Activated CD4-positive, alpha-beta T cell treated with anti-CD3 and anti-CD28 coated beads, Interleukin-2, amount 10 ng/mL, durations not matched to agents 7 days and 5 days (primary cell): ENCODE measurements around the gene TELO2. TPM values are rescaled to one million over a fixed set of nuclear protein-coding genes. Genes with fewer than 3 reads are reported as not detected.
A peak's percentile ranks its signal among the peaks of the same experiment; 100 is the strongest.

ENCODE experiments used
- CTCF ChIA-PET: fragments of 350-600 bp; sonication (Branson Sonifier 250); formaldehyde crosslinking; loops from one replicate; lab custom pipeline; 2021; ENCODE audit warnings: antibody characterized with exemption; lab: Charles Lee
- POLR2A ChIA-PET: fragments of 350-600 bp; sonication (Branson Sonifier 250); formaldehyde crosslinking; loops from one replicate; lab custom pipeline; 2021; ENCODE audit warnings: antibody characterized with exemption; lab: Charles Lee
- DNase-seq: peaks from one replicate; pipeline ENCODE4 v3.0.0-alpha.2; 2020
- H3K27ac Mint-ChIP-seq: one replicate; pipeline ENCODE4 v1.8.0; 2021; ENCODE audit warnings: mild to moderate bottlenecking, moderate library complexity, mixed read lengths
- H3K27me3 Mint-ChIP-seq: one replicate; pipeline ENCODE4 v1.8.0; 2021; ENCODE audit warnings: mixed read lengths
- H3K36me3 Mint-ChIP-seq: one replicate; pipeline ENCODE4 v1.8.0; 2021; ENCODE audit warnings: low read depth, mixed read lengths
- H3K4me1 Mint-ChIP-seq: one replicate; pipeline ENCODE4 v1.8.0; 2021; ENCODE audit warnings: mixed read lengths
- H3K4me3 Mint-ChIP-seq: one replicate; pipeline ENCODE4 v1.8.0; 2021; ENCODE audit warnings: mild to moderate bottlenecking, moderate library complexity, mixed read lengths
- H3K9me3 Mint-ChIP-seq: one replicate; pipeline ENCODE4 v1.8.0; 2021; ENCODE audit warnings: mixed read lengths
- total RNA-seq, 2 experiments: library from RNA; stranded (reverse); gene quantifications; one replicate each; pipeline ENCODE4 v1.2.3, GENCODE V29; 2021

Gene TELO2
- total RNA-seq, 2 experiments from 2014 or later = 49.1 to 65.5 TPM

GRCh38 chr16:1557576-1557975, 64.4 kb downstream of the TELO2 start:
- Mint-ChIP-seq H3K27me3 (no peaks in the 10 kb centered on the region), H3K27ac (peak overlapping the region; percentile 10), H3K9me3 (no peaks in the 10 kb centered on the region), H3K36me3 (peaks cover 45% of the 10 kb centered on the region), H3K4me1 (peaks cover 31% of the 10 kb centered on the region), H3K4me3 (no peak overlapping the region)
- CTCF ChIA-PET = interaction anchor here (0.8 kb wide), 1 partner anchor 15 kb away, joined by 3 read pairs; no protein-coding TSS in a partner anchor
- POLR2A ChIA-PET = no interaction called here
- DNase-seq = no peak

- Mint-ChIP-seq H3K36me3 (peaks cover 33% of the 10 kb centered on the region), H3K9me3 (no peaks in the 10 kb centered on the region), H3K4me3 (no peak overlapping the region), H3K27me3 (no peaks in the 10 kb centered on the region), H3K4me1 (peaks cover 28% of the 10 kb centered on the region), H3K27ac (peak overlapping the region; percentile 41)
- ChIA-PET CTCF (no interaction called here), POLR2A (no interaction called here)
- peak; percentile 60 for DNase-seq
Measured at GRCh38 chr16:1559446-1559975, 66.4 kb downstream of the TELO2 start.

Other genes starting within 250 kb of the TELO2 start
- gene TPSD1, start 237.3 kb upstream of the TELO2 start, total RNA-seq = not detected
- gene UBE2I, start 183.7 kb upstream of the TELO2 start, total RNA-seq = 100 to 1,000 TPM; 204 to 222 TPM
- 1 to 10 TPM in 1 of 2 experiments, under 1 TPM in 1; 0.83 to 1.6 TPM for gene BAIAP3, start 159.7 kb upstream of the TELO2 start, total RNA-seq
- 10 to 100 TPM; 33.8 to 43.7 TPM for gene TSR3, start 141.5 kb upstream of the TELO2 start, total RNA-seq
- gene GNPTG, start 141.4 kb upstream of the TELO2 start, total RNA-seq = 10 to 100 TPM; 34.3 to 36.9 TPM
- 10 to 100 TPM; 31.8 to 37.9 TPM for gene UNKL, start 78.7 kb upstream of the TELO2 start, total RNA-seq
- gene UQCC4, start 72.6 kb upstream of the TELO2 start, total RNA-seq = 10 to 100 TPM; 11.2 to 13.4 TPM
- gene PERCC1, start 62.3 kb upstream of the TELO2 start, total RNA-seq = not detected
- gene CCDC154, start 48.8 kb upstream of the TELO2 start, total RNA-seq = 1 to 10 TPM; 1.9 to 2.7 TPM
- gene CLCN7, start 18.3 kb upstream of the TELO2 start, total RNA-seq = 10 to 100 TPM; 58.3 to 64.0 TPM
- gene PTX4, start 4.4 kb upstream of the TELO2 start, total RNA-seq = not detected
- gene TMEM204, start 40.3 kb downstream of the TELO2 start, total RNA-seq = 10 to 100 TPM; 60.6 to 73.5 TPM
- gene IFT140, start 118.7 kb downstream of the TELO2 start, total RNA-seq = 1 to 10 TPM; 9.3 TPM
- gene CRAMP1, start 119.0 kb downstream of the TELO2 start, total RNA-seq = 10 to 100 TPM; 25.6 to 27.4 TPM
- gene JPT2, start 184.9 kb downstream of the TELO2 start, total RNA-seq = 10 to 100 TPM; 56.5 to 65.2 TPM
- 100 to 1,000 TPM; 101 to 108 TPM for gene MAPK8IP3, start 212.8 kb downstream of the TELO2 start, total RNA-seq